ENCODE results near the gene ITLN1. TPM values are rescaled to one million over a fixed set of nuclear protein-coding genes. Genes with fewer than 3 reads are reported as not detected.
"Not testable (repeated sequence)": the region's sequence is repeated elsewhere in the genome, so short reads cannot be mapped to it uniquely, and the experiment has no call there.

ITLN1 gene
- total RNA-seq, 2 experiments from 2014 or later: not detected

- H3K4me1 Mint-ChIP-seq (ENCODE audit: low read depth): peaks cover 27% of the 10 kb centered on the region
- CTCF ChIA-PET: interaction anchor here (11.4 kb wide), 1 partner anchor 44 kb away, joined by 189 read pairs; no protein-coding TSS in a partner anchor
Measured at GRCh38 chr1:160881264-160881663, 3.7 kb downstream of the ITLN1 start.

DNA sequence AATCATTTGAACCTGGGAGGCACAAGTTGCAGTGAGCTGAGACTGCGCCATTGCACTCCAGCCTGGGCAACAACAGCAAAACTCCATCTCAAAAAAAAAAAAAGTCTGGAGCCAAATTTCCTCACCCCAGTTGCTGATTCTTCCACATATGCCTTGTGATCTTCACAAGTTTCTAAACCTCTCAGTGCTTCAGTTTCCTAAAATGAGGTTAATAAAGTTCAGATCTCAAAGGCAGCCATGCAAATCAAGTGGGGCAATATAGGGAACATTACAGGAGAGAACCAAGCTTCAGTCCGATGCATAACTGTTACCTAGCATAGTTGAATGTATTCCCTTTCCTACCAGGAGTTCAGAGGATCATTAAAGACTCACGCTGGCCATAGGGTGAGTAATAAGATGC, 4.8 kb downstream of the ITLN1 start:
- CTCF ChIA-PET: interaction anchor here (1.6 to 11.4 kb wide), 4 partner anchors 43 to 112 kb away, joined by 6 to 189 read pairs (median 8); no protein-coding TSS in a partner anchor
- no peaks in the 10 kb centered on the region for H3K9me3 Mint-ChIP-seq (ENCODE audit: insufficient read depth)

More at GRCh38 chr1:160881264-160881663, 3.7 kb downstream of the ITLN1 start:
- DNase-seq; H3K27me3 Mint-ChIP-seq (ENCODE audit: low read depth); H3K36me3 Mint-ChIP-seq (ENCODE audit: low read depth); ATAC-seq; POLR2A ChIA-PET; H3K27ac Mint-ChIP-seq; H3K9me3 Mint-ChIP-seq (ENCODE audit: insufficient read depth); H3K4me3 Mint-ChIP-seq: not testable (repeated sequence)

GRCh38 chr1:160879056-160879455, 5.9 kb downstream of the ITLN1 start:
- H3K36me3 Mint-ChIP-seq (ENCODE audit: low read depth): no peaks in the 10 kb centered on the region

More for the DNA sequence above, 4.8 kb downstream of the ITLN1 start:
- H3K27me3 Mint-ChIP-seq (ENCODE audit: low read depth): peaks cover 3% of the 10 kb centered on the region
- DNase-seq (no peak), ATAC-seq (no peak)
- H3K4me3 Mint-ChIP-seq: no peak overlapping the region
- H3K36me3 Mint-ChIP-seq (ENCODE audit: low read depth): no peaks in the 10 kb centered on the region
- no peak overlapping the region for H3K27ac Mint-ChIP-seq
- H3K4me1 Mint-ChIP-seq (ENCODE audit: low read depth): peaks cover 31% of the 10 kb centered on the region
- POLR2A ChIA-PET: no interaction called here

GRCh38 chr1:160877221-160877620, 7.8 kb downstream of the ITLN1 start:
- POLR2A ChIA-PET: interaction anchor here (1.2 kb wide), 1 partner anchor 40 kb away, joined by 5 read pairs; no protein-coding TSS in a partner anchor
- H3K27ac Mint-ChIP-seq: peak overlapping the region; percentile 59

More at GRCh38 chr1:160879056-160879455, 5.9 kb downstream of the ITLN1 start:
- Mint-ChIP-seq H3K9me3 (ENCODE audit: insufficient read depth) (no peaks in the 10 kb centered on the region), H3K4me1 (ENCODE audit: low read depth) (peaks cover 29% of the 10 kb centered on the region), H3K4me3 (no peak overlapping the region), H3K27me3 (ENCODE audit: low read depth) (peaks cover 2% of the 10 kb centered on the region), H3K27ac (no peak overlapping the region)
- POLR2A ChIA-PET: no interaction called here
- no peak for ATAC-seq
- no peak for DNase-seq
- CTCF ChIA-PET: interaction anchor here (1.1 to 11.4 kb wide), 5 partner anchors 16 to 156 kb away, joined by 3 to 189 read pairs (median 6); partner anchors contain the start of gene CD244

DNA sequence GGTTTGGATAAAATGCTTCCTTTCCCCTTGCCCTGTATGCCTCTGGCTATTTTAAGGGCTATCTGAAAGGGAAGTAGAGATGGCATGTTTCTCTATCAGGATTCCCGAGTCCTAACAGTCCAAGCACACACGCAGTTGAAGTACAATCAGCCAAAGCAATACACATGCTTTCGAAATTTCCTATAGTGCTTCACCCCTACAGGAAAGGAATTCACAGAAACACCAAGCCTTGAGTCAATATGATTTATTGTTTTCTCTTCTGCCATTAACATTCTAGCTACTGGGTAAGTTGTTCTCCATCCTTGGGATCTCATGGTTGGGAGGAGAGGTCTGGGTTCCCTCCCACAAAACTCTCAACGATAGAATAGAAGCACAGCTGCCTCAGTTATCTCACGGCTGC, 8.7 kb downstream of the ITLN1 start:
- no peaks in the 10 kb centered on the region for H3K36me3 Mint-ChIP-seq (ENCODE audit: low read depth)
- ChIA-PET POLR2A (no interaction called here), CTCF (interaction anchor here (0.8 to 11.4 kb wide), 18 partner anchors 11 to 153 kb away, joined by 3 to 189 read pairs (median 8); partner anchors contain the start of genes CD244 and ITLN2)
- H3K27ac Mint-ChIP-seq: peak overlapping the region; percentile 16
- ATAC-seq: no peak
- peaks cover 2% of the 10 kb centered on the region for H3K27me3 Mint-ChIP-seq (ENCODE audit: low read depth)
- H3K9me3 Mint-ChIP-seq (ENCODE audit: insufficient read depth): no peaks in the 10 kb centered on the region
- no peak overlapping the region for H3K4me3 Mint-ChIP-seq
- peaks cover 29% of the 10 kb centered on the region for H3K4me1 Mint-ChIP-seq (ENCODE audit: low read depth)
- no peak for DNase-seq

More at GRCh38 chr1:160877221-160877620, 7.8 kb downstream of the ITLN1 start:
- CTCF ChIA-PET: interaction anchor here (0.7 to 11.4 kb wide), 40 partner anchors 9 to 209 kb away, joined by 3 to 189 read pairs (median 4); partner anchors contain the start of genes CD244, ITLN2, LY9 and SLAMF7
- Mint-ChIP-seq H3K9me3 (ENCODE audit: insufficient read depth) (no peaks in the 10 kb centered on the region), H3K36me3 (ENCODE audit: low read depth) (no peaks in the 10 kb centered on the region), H3K27me3 (ENCODE audit: low read depth) (peaks cover 2% of the 10 kb centered on the region), H3K4me3 (no peak overlapping the region), H3K4me1 (ENCODE audit: low read depth) (peaks cover 29% of the 10 kb centered on the region)
- ATAC-seq (peak; percentile 90), DNase-seq (peak; percentile 52)

GRCh38 chr1:160875591-160875990, 9.4 kb downstream of the ITLN1 start:
- DNase-seq; ATAC-seq; H3K4me3 Mint-ChIP-seq; H3K36me3 Mint-ChIP-seq (ENCODE audit: low read depth); H3K27me3 Mint-ChIP-seq (ENCODE audit: low read depth); H3K9me3 Mint-ChIP-seq (ENCODE audit: insufficient read depth); POLR2A ChIA-PET; H3K27ac Mint-ChIP-seq: not testable (repeated sequence)
- H3K4me1 Mint-ChIP-seq (ENCODE audit: low read depth): peaks cover 29% of the 10 kb centered on the region
- CTCF ChIA-PET: interaction anchor here (1.7 kb wide), 1 partner anchor 41 kb away, joined by 6 read pairs; no protein-coding TSS in a partner anchor

DNA sequence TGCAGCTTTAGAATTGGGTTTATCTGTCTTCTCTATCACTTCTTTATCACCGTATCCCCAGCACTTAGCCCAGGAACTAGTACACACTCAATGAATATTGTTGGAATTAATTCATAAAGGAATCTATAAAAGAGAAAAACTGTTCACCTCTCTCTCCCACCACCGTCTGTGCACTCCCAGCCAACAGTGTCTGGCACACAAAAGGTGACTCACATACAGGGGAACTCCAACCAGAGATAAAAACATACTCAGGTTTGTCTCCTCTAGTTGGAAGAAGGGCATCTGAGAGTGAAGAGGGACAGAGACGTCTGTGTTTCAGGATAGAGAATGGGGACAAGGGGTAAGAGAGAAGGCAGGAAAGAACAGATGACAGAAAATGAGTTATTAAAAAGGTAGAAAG, 10.0 kb downstream of the ITLN1 start:
- no peak for DNase-seq
- Mint-ChIP-seq H3K9me3 (ENCODE audit: insufficient read depth) (no peaks in the 10 kb centered on the region), H3K36me3 (ENCODE audit: low read depth) (no peaks in the 10 kb centered on the region), H3K4me3 (no peak overlapping the region), H3K27me3 (ENCODE audit: low read depth) (peaks cover 2% of the 10 kb centered on the region), H3K27ac (no peak overlapping the region), H3K4me1 (ENCODE audit: low read depth) (peaks cover 29% of the 10 kb centered on the region)
- CTCF ChIA-PET: interaction anchor here (0.7 to 1.9 kb wide), 7 partner anchors 14 to 116 kb away, joined by 3 to 7 read pairs (median 3); partner anchors contain the start of gene ITLN2
- POLR2A ChIA-PET: interaction anchor here (1.5 kb wide), 1 partner anchor 12 kb away, joined by 6 read pairs; the partner anchor contains the start of gene CD244
- no peak for ATAC-seq

GRCh38 chr1:160868141-160868540, 16.8 kb downstream of the ITLN1 start:
- H3K4me1 Mint-ChIP-seq (ENCODE audit: low read depth): peaks cover 24% of the 10 kb centered on the region
- no peaks in the 10 kb centered on the region for H3K27me3 Mint-ChIP-seq (ENCODE audit: low read depth)
- ATAC-seq: no peak
- H3K27ac Mint-ChIP-seq: no peak overlapping the region
- ChIA-PET CTCF (interaction anchor here (0.6 to 1.7 kb wide), 3 partner anchors 9 to 33 kb away, joined by 3 to 5 read pairs (median 4); no protein-coding TSS in a partner anchor), POLR2A (no interaction called here)
- peaks cover 2% of the 10 kb centered on the region for H3K36me3 Mint-ChIP-seq (ENCODE audit: low read depth)
- DNase-seq: no peak
- no peaks in the 10 kb centered on the region for H3K9me3 Mint-ChIP-seq (ENCODE audit: insufficient read depth)
- H3K4me3 Mint-ChIP-seq: no peak overlapping the region

DNA sequence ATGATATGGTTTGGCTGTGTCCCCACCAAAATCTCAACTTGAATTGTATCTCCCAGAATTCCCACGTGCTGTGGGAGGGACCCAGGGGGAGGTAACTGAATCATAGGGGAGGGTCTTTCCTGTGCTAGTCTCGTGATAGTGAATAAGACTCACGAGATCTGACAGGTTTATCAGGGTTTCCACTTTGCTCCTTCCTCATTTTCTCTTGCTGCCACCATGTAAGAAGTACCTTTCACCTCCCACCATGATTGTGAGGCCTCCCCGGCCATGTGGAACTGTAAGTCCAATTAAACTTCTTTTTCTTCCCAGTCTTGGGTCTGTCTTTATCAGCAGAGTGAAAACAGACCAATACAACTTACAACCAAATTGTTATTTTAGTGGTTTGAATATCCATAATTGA, 17.3 kb downstream of the ITLN1 start:
- CTCF ChIA-PET: interaction anchor here (1.2 kb wide), 1 partner anchor 33 kb away, joined by 4 read pairs; no protein-coding TSS in a partner anchor
- H3K27me3 Mint-ChIP-seq (ENCODE audit: low read depth); H3K36me3 Mint-ChIP-seq (ENCODE audit: low read depth); H3K9me3 Mint-ChIP-seq (ENCODE audit: insufficient read depth); H3K4me3 Mint-ChIP-seq; POLR2A ChIA-PET; H3K27ac Mint-ChIP-seq; ATAC-seq; DNase-seq: not testable (repeated sequence)
- H3K4me1 Mint-ChIP-seq (ENCODE audit: low read depth): peaks cover 29% of the 10 kb centered on the region

- ChIA-PET CTCF (interaction anchor here (1.9 to 7.3 kb wide), 4 partner anchors 10 to 87 kb away, joined by 7 to 93 read pairs (median 14); partner anchors contain the start of gene ITLN2), POLR2A (no interaction called here)
- Mint-ChIP-seq H3K4me3 (no peak overlapping the region), H3K36me3 (ENCODE audit: low read depth) (peaks cover 2% of the 10 kb centered on the region), H3K9me3 (ENCODE audit: insufficient read depth) (no peaks in the 10 kb centered on the region), H3K27ac (no peak overlapping the region), H3K27me3 (ENCODE audit: low read depth) (no peaks in the 10 kb centered on the region), H3K4me1 (ENCODE audit: low read depth) (peaks cover 37% of the 10 kb centered on the region)
- ATAC-seq (no peak), DNase-seq (no peak)
Measured at GRCh38 chr1:160866695-160867260, 18.2 kb downstream of the ITLN1 start.

GRCh38 chr1:160866001-160866694, 18.8 kb downstream of the ITLN1 start:
- no peak overlapping the region for H3K4me3 Mint-ChIP-seq
- H3K27me3 Mint-ChIP-seq (ENCODE audit: low read depth): no peaks in the 10 kb centered on the region
- no peak for DNase-seq
- no peaks in the 10 kb centered on the region for H3K9me3 Mint-ChIP-seq (ENCODE audit: insufficient read depth)
- peaks cover 2% of the 10 kb centered on the region for H3K36me3 Mint-ChIP-seq (ENCODE audit: low read depth)
- ATAC-seq: no peak
- ChIA-PET CTCF (interaction anchor here (1.3 to 7.3 kb wide), 6 partner anchors 10 to 141 kb away, joined by 3 to 93 read pairs (median 9); partner anchors contain the start of gene ITLN2), POLR2A (no interaction called here)
- peaks cover 41% of the 10 kb centered on the region for H3K4me1 Mint-ChIP-seq (ENCODE audit: low read depth)
- no peak overlapping the region for H3K27ac Mint-ChIP-seq

Measured in activated CD8-positive, alpha-beta T cell treated with anti-CD3 and anti-CD28 coated beads, Interleukin-2, amount 10 ng/mL, durations not matched to agents 7 days and 5 days (primary cell).